Thoracic aorta (tissue), 2 donors: ENCODE measurements around the gene PARD3B. TPM values are rescaled to one million over a fixed set of nuclear protein-coding genes. Genes with fewer than 3 reads are reported as not detected.

Experiments
- ATAC-seq: fragments of 150-250 bp; one replicate; pipeline ENCODE4 v1.8.0; 2017; ENCODE audit warnings: low read depth; ENCODE audit not compliant: insufficient number of reproducible peaks, low FRiP score
- DNase-seq: peaks from one replicate; pipeline ENCODE4 v3.0.0-alpha.2; 2020; ENCODE audit warnings: low spot score
- H3K27ac ChIP-seq, 2 donors: fragments of 200-600 bp; sonication (generic); 1 replicate in 1 of 2; 2 replicates in 1 of 2; pipeline ENCODE4 v1.5.1; 2016; ENCODE audit warnings: mild to moderate bottlenecking in 2 of 2, moderate library complexity in 2 of 2
- H3K27me3 ChIP-seq: fragments of 200-600 bp; sonication (generic); replicated peaks from 2 replicates; pipeline ENCODE4 v1.6.0; 2016; ENCODE audit warnings: mild to moderate bottlenecking; ENCODE audit not compliant: insufficient read depth
- H3K36me3 ChIP-seq: fragments of 200-600 bp; sonication (generic); one replicate; pipeline ENCODE4 v1.5.1; 2016
- H3K4me1 ChIP-seq, 2 donors: fragments of 200-600 bp; sonication (generic); 1 replicate in 1 of 2; 2 replicates in 1 of 2; pipeline versions ENCODE4 v1.5.1 to v1.6.0; 2016; ENCODE audit warnings: low read depth in 2 of 2, mild to moderate bottlenecking in 1 of 2; ENCODE audit not compliant: control insufficient read depth in 1 of 2
- H3K4me3 ChIP-seq: fragments of 200-600 bp; sonication (generic); 2 replicates; pipeline ENCODE4 v1.5.1; 2016; ENCODE audit warnings: mild to moderate bottlenecking
- H3K9me3 ChIP-seq: fragments of 200-600 bp; sonication (generic); 2 replicates; pipeline ENCODE4 v1.5.1; 2016
- CTCF ChIP-seq: fragments of 200-600 bp; sonication (generic); IDR thresholded peaks from one replicate; pipeline ENCODE4 v1.5.1; 2019; ENCODE audit warnings: antibody characterized with exemption
- total RNA-seq, 2 donors: library from RNA; depleted of rRNA; stranded (reverse); fragments of >200 nt; gene quantifications; one replicate each; pipeline versions ENCODE4 v1.1.0 to v1.2.3, GENCODE V29; 2016

The PARD3B gene
- total RNA-seq, 2 donors from 2014 or later, result 25.7 to 34.5 TPM

GRCh38 chr2:205613970-205614559, 1068.8 kb downstream of the PARD3B start:
- no peaks in the 10 kb centered on the region for H3K9me3 ChIP-seq
- DNase-seq (no peak), ATAC-seq (no peak)
- TF ChIP-seq CTCF, result no peak
- H3K4me3 ChIP-seq, result no peak overlapping the region
- no peak overlapping the region for H3K27ac ChIP-seq
- H3K36me3 ChIP-seq, result no peaks in the 10 kb centered on the region
- peaks cover 0 to 32% of the 10 kb centered on the region in 2 donors for H3K4me1 ChIP-seq
- H3K27me3 ChIP-seq, result no peaks in the 10 kb centered on the region

GRCh38 chr2:205614965-205615364, 1069.7 kb downstream of the PARD3B start:
- Histone ChIP-seq H3K36me3 (no peaks in the 10 kb centered on the region), H3K27me3 (no peaks in the 10 kb centered on the region), H3K9me3 (no peaks in the 10 kb centered on the region), H3K4me3 (no peak overlapping the region), H3K27ac (no peak overlapping the region), H3K4me1 (peaks cover 0 to 33% of the 10 kb centered on the region in 2 donors)
- no peak for ATAC-seq
- no peak for DNase-seq
- TF ChIP-seq CTCF, result no peak

- ATAC-seq (no peak), DNase-seq (no peak)
- Histone ChIP-seq H3K4me1 (peaks cover 0 to 31% of the 10 kb centered on the region in 2 donors), H3K27ac (no peak overlapping the region), H3K27me3 (no peaks in the 10 kb centered on the region), H3K4me3 (no peak overlapping the region), H3K9me3 (no peaks in the 10 kb centered on the region), H3K36me3 (no peaks in the 10 kb centered on the region)
- no peak for TF ChIP-seq CTCF
These were observed 1072.6 kb downstream of the PARD3B start for GRCh38 chr2:205617905-205618304.

- no peak for ATAC-seq
- no peaks in the 10 kb centered on the region for H3K36me3 ChIP-seq
- H3K4me1 ChIP-seq, result peaks cover 0 to 31% of the 10 kb centered on the region in 2 donors
- no peaks in the 10 kb centered on the region for H3K9me3 ChIP-seq
- TF ChIP-seq CTCF, result no peak
- no peak for DNase-seq
- no peak overlapping the region for H3K4me3 ChIP-seq
- H3K27ac ChIP-seq, result no peak overlapping the region
- no peaks in the 10 kb centered on the region for H3K27me3 ChIP-seq
These were observed 1074.3 kb downstream of the PARD3B start for GRCh38 chr2:205619600-205619999.

GRCh38 chr2:205627085-205627484, 1081.8 kb downstream of the PARD3B start:
- Histone ChIP-seq H3K27me3 (no peaks in the 10 kb centered on the region), H3K36me3 (no peaks in the 10 kb centered on the region), H3K4me1 (no peaks in the 10 kb centered on the region), H3K27ac (no peak overlapping the region), H3K9me3 (no peaks in the 10 kb centered on the region), H3K4me3 (no peak overlapping the region)
- DNase-seq (no peak), ATAC-seq (no peak)
- no peak for TF ChIP-seq CTCF
